Measurements from ENCODE around the gene PSTK. TPM values are rescaled to one million over a fixed set of nuclear protein-coding genes. Genes with fewer than 3 reads are reported as not detected.

The PSTK gene
- total and polyA plus RNA-seq, 9 of the 15 experiments (the other 6 are each of a cell fraction or from before 2014, with no cell fraction given), result 13.2 to 49.7 (median 18.9) TPM

DNA sequence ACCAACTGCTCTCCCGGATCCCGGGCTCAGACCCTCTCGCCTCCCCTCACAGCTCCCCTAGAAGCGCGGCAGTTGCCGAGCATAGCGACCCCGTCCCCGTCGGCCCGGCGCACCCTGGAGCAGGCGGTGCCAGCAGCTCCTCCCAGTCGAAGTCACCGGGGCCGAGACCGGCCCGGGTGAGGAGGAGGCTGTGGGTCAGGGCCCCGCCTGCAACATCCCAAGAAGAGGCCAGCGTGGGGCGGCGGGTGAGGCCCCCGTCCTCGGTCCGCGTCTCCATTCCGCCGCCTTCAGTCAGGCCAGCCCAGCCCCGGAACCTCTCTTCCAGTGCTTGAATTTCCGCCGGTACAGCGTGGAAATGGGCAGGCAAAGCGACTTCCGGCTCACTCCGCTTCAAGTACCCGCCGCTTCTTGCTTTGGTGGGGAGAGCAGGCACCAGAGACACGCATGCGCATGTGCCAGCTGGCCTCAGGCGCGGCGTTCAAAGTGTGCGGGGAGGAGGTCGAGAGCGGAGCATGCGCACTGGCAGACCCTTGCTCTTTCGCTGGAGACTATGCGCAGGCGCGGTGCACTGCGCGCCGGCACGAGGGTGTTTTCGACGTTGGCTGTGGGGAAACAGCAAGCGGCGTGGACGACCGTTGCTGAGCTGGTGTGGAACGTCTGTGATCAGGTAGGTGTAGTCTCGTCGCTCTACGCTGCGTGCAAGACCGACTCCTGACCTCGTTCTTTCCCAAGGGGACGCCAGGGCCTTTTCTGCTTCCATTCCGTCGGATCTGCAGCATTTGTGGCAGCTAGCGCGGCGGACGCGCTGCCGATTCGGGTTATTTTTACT is 26.1 kb upstream of the PSTK start, which contains the start of gene C10orf88 (continued):
- TF ChIP-seq, protein P1, sequence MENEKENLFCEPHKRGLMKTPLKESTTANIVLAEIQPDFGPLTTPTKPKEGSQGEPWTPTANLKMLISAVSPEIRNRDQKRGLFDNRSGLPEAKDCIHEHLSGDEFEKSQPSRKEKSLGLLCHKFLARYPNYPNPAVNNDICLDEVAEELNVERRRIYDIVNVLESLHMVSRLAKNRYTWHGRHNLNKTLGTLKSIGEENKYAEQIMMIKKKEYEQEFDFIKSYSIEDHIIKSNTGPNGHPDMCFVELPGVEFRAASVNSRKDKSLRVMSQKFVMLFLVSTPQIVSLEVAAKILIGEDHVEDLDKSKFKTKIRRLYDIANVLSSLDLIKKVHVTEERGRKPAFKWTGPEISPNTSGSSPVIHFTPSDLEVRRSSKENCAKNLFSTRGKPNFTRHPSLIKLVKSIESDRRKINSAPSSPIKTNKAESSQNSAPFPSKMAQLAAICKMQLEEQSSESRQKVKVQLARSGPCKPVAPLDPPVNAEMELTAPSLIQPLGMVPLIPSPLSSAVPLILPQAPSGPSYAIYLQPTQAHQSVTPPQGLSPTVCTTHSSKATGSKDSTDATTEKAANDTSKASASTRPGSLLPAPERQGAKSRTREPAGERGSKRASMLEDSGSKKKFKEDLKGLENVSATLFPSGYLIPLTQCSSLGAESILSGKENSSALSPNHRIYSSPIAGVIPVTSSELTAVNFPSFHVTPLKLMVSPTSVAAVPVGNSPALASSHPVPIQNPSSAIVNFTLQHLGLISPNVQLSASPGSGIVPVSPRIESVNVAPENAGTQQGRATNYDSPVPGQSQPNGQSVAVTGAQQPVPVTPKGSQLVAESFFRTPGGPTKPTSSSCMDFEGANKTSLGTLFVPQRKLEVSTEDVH (IDR thresholded peaks at IDR 0.05; ENCODE audit: low read depth, partially characterized antibody), result peak; percentile 61
- TF ChIP-seq GABPB2 (CRISPR knock-in tag; conservative IDR thresholded peaks at IDR 0.05) (no peak), TAF1 (IDR thresholded peaks at IDR 0.05; ENCODE audit: control insufficient read depth, extremely low read depth, insufficient read depth, low read length, severe bottlenecking) (peak; percentile 84)

DNA sequence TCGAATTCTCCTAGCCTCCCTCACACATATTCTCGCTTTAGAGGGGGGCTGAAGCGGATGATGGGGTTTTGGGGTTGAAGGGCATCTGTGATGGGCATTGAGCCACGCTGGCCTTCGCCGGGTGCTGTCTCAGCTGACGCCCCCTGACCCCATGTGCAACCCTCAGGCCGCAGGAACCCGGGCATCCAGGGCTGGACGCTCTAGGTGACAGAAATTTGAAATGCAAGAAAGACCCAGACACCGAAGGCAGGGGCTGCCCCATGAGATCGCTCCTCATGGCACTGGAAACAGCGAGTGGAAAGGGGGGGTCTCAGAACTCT is 25.5 kb upstream of the PSTK start:
- ATAC-seq (no peak), FAIRE-seq (no peak), DNase-seq (ENCODE audit: extremely low read depth in 1 of 4, low spot score in 3 of 4) (no peak)
- peaks cover 44% of the 10 kb centered on the region for H3K79me2 ChIP-seq (ENCODE audit: control insufficient read depth, insufficient read depth, low read length)
- BruUV-seq (replicated peaks), result TSS peak; percentile 66
- no peaks in the 10 kb centered on the region for H4K20me1 ChIP-seq (replicated peaks; ENCODE audit: control insufficient read depth, insufficient read depth, low read length)
- 37% methylated on average over 10 of the region's 13 CpGs for WGBS (ENCODE audit: insufficient coverage, low coverage, missing lambda C conversion rate)
- in situ Hi-C loops (cut with MboI), result no loop called here
- peaks cover 4 to 11% of the 10 kb centered on the region in 2 experiments; a peak in 3 of 5 replicates for H3K4me1 ChIP-seq (replicated peaks in 1 of 2; ENCODE audit: control insufficient read depth in 2 of 2, insufficient read depth in 2 of 2, low read length in 2 of 2)
- H2AFZ ChIP-seq (ENCODE audit: low read depth, low read length), result peak overlapping the region; percentile 93
- intact Hi-C loops (cut with micrococcal nuclease), result loop anchor here (5.0 kb wide), 1 partner anchor 77 kb away; the partner anchor contains the start of gene FAM24B
- ChIA-PET POLR2A (interaction anchor here (1.5 kb wide), 1 partner anchor 9 kb away, joined by 4 read pairs; no protein-coding TSS in a partner anchor), CTCF (ENCODE audit: low intra/inter-chr PET ratio) (no interaction called here)
- H3K9ac ChIP-seq (ENCODE audit: insufficient read depth in 1 of 2, low read depth in 2 of 2, low read length in 2 of 2), result peak overlapping the region; percentile 84 to 92
- no peaks in the 10 kb centered on the region for H3K9me3 ChIP-seq (replicated peaks; ENCODE audit: control insufficient read depth, insufficient read depth, low read depth, low read length)
- no peaks in the 10 kb centered on the region for H3K9me1 ChIP-seq (ENCODE audit: control insufficient read depth, insufficient read depth, low read length)
- TF ChIP-seq NR2C2 (CRISPR knock-in tag; IDR thresholded peaks at IDR 0.05) (no peak), NR2C2 (tag; IDR thresholded peaks at IDR 0.05) (peak; percentile 53; the same call in 1 of the 2 replicates), TGIF2 (CRISPR knock-in tag; IDR thresholded peaks at IDR 0.05) (no peak)
- TF ChIP-seq, protein P2, sequence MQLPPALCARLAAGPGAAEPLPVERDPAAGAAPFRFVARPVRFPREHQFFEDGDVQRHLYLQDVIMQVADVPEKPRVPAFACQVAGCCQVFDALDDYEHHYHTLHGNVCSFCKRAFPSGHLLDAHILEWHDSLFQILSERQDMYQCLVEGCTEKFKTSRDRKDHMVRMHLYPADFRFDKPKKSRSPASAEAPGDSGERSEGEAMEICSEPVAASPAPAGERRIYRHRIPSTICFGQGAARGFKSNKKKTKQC (CRISPR knock-in tag; IDR thresholded peaks at IDR 0.05), result 0 out of 2 replicates have a peak, but pooled peaks have one; percentile 0
- no peaks in the 10 kb centered on the region for H3K27me3 ChIP-seq (ENCODE audit: control insufficient read depth in 2 of 2, insufficient read depth in 2 of 2, low read length in 2 of 2)
- peak overlapping the region; percentile 79 for H3K4me2 ChIP-seq (ENCODE audit: insufficient read depth, low read length)
- H3K27ac ChIP-seq (ENCODE audit: extremely low read depth, low read depth, low read length), result peak overlapping the region; percentile 74
- peak overlapping the region; percentile 87 for H3K4me3 ChIP-seq
- H3K36me3 ChIP-seq (ENCODE audit: control insufficient read depth, insufficient read depth, low read length), result peaks cover 17% of the 10 kb centered on the region; the same call in 1 of the 3 replicates

All from K562 (cell line).